ENCODE data around the gene C10orf95. TPM values are rescaled to one million over a fixed set of nuclear protein-coding genes. Genes with fewer than 3 reads are reported as not detected.

The C10orf95 gene
- total and polyA plus RNA-seq, 9 donors = 0.11 to 22.3 (median 0.56) TPM; not detected in 3

DNA sequence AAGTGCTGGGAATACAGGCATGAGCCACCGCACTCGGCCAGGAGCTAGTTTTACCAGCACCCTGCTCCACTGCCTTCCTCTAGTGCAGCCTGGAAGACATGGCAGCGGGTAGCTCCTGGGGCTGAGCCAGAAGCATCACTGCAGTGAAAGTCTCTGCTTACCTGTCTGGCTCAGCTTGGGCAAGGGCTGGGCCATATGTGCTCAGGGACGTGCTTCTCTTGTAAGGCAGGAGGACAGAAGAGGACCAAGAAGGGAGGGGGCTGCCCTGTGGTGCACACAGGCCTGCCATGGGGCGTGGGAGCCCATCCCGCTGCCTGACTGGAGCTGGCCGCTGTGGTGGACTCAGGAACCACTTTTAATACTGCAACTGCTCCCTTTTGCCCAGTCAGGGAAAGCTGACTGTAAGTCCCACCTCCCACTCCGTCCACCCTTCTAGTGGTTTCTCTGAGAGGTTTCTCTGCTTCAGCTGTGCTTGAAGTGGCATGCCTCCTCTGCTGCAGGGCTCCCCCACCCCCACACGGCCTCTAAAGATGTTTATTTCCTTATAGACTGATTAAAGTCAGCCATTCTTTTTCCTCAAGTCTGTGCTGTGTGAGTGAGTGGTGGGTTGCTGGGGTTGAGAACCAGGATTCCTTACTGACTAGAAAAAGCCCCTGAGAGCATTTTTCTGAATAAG lies 25.3 kb upstream of the C10orf95 start:
- 54 to 63% (median 56%) methylated on average over 9 of the region's 9 CpGs for whole genome bisulfite sequencing, 3 donors
- H3K4me3 ChIP-seq = no peak overlapping the region

DNA sequence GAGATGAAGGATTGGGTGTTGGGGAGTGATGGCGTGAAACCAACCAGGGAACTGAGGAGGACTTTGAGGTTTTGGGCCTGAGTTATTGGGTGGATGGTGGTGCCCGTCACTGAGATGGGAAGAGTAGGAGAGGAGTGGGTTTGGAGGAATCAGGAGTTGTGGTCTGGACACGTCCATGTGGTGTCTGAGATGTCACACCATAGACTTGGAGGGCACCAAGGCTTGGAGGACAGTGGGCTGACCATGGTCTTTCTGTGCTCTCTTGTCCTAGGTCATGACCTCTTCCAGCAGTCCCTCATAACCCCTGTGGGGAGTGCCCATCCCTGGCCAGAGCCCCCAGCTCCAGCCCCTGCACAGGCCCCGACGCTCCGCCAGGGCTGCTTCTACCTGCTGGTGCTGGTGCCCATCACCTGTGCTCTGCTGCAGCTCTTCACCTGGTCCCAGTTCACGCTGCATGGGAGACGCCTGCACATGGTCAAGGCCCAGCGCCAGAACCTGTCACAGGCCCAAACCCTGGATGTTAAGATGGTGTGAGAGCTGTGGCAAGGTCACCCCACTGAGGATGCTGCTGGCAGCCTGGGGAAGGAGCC lies 24.2 kb upstream of the C10orf95 start:
- Histone ChIP-seq H3K4me1 (ENCODE audit: insufficient read depth) (no peaks in the 10 kb centered on the region), H3K9me3 (no peaks in the 10 kb centered on the region), H3K36me3 (no peaks in the 10 kb centered on the region), H3K27me3 (no peaks in the 10 kb centered on the region), H3K27ac (no peak overlapping the region), H3K4me3 (no peak overlapping the region)
- TF ChIP-seq EP300 (IDR thresholded peaks at IDR 0.05) = no peak
- TF ChIP-seq, protein P1, sequence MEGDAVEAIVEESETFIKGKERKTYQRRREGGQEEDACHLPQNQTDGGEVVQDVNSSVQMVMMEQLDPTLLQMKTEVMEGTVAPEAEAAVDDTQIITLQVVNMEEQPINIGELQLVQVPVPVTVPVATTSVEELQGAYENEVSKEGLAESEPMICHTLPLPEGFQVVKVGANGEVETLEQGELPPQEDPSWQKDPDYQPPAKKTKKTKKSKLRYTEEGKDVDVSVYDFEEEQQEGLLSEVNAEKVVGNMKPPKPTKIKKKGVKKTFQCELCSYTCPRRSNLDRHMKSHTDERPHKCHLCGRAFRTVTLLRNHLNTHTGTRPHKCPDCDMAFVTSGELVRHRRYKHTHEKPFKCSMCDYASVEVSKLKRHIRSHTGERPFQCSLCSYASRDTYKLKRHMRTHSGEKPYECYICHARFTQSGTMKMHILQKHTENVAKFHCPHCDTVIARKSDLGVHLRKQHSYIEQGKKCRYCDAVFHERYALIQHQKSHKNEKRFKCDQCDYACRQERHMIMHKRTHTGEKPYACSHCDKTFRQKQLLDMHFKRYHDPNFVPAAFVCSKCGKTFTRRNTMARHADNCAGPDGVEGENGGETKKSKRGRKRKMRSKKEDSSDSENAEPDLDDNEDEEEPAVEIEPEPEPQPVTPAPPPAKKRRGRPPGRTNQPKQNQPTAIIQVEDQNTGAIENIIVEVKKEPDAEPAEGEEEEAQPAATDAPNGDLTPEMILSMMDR (IDR thresholded peaks at IDR 0.05) = no peak
- TF ChIP-seq POLR2A (IDR thresholded peaks at IDR 0.05) = no peak
- intact Hi-C loops (cut with DNase I) = loop anchor here in 2 of 4 donors (10.0 kb wide), 2 partner anchors 91 to 241 kb away; no protein-coding TSS in a partner anchor
- WGBS, 3 donors = 78 to 84% (median 83%) methylated on average over 9 of the region's 9 CpGs
- DNase-seq = no peak

More for the DNA sequence above, 25.3 kb upstream of the C10orf95 start:
- Histone ChIP-seq H3K36me3 (no peaks in the 10 kb centered on the region), H3K27ac (no peak overlapping the region), H3K4me1 (ENCODE audit: insufficient read depth) (no peaks in the 10 kb centered on the region), H3K9me3 (no peaks in the 10 kb centered on the region), H3K27me3 (no peaks in the 10 kb centered on the region)
- no peak for DNase-seq
- TF ChIP-seq POLR2A (IDR thresholded peaks at IDR 0.05) (no peak), EP300 (IDR thresholded peaks at IDR 0.05) (no peak)
- TF ChIP-seq, protein P1 (IDR thresholded peaks at IDR 0.05) = no peak
- intact Hi-C loops (cut with DNase I) = loop anchor here in 2 of 4 donors (10.0 kb wide), 2 partner anchors 92 to 242 kb away; no protein-coding TSS in a partner anchor

DNA sequence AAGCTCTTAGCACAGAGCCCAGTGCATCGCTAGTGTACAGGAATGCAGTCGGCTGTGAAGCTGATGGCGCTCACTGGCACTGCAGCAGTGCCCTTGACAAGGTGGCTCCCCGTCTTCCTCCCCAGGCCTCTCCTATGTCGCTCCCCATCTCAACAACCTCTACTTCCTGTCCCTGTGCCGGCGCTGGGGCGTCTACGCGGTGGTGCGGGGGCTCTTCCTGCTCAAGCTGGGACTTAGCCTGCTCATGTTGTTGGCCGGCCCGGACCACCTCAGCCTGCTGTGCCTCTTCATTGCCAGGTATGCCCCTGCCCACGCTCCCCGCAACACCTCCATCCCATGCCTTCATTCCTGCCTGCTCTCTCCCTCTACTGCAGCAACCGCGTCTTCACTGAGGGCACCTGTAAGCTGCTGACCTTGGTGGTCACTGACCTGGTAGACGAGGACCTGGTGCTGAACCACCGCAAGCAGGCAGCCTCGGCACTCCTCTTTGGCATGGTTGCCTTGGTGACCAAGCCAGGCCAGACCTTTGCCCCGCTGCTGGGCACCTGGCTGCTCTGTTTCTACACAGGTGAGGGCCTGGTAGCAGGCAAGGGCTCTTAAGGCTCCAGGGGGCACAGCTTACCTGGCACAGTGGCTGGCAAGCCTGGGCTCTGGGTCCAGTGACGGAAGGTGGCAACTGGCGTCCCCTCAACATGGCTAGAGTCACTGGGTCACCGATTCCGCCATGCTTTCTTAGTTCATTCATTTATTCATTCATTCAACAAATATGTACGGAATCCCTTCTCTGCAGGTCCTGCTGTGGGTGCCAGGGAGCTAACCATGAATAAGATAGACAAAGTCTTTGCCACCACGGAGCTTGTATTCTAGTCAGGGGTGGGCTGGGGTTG lies 22.3 kb upstream of the C10orf95 start:
- H3K4me3 ChIP-seq = no peak overlapping the region
- H3K27ac ChIP-seq = no peak overlapping the region
- DNase-seq = no peak
- intact Hi-C loops (cut with DNase I) = loop anchor here in 2 of 4 donors (10.0 kb wide), 2 partner anchors 89 to 239 kb away; no protein-coding TSS in a partner anchor
- H3K4me1 ChIP-seq (ENCODE audit: insufficient read depth) = no peaks in the 10 kb centered on the region
- no peaks in the 10 kb centered on the region for H3K36me3 ChIP-seq
- no peaks in the 10 kb centered on the region for H3K9me3 ChIP-seq
- TF ChIP-seq, protein P1 (IDR thresholded peaks at IDR 0.05) = no peak
- no peak for TF ChIP-seq POLR2A (IDR thresholded peaks at IDR 0.05)
- no peak for TF ChIP-seq EP300 (IDR thresholded peaks at IDR 0.05)
- H3K27me3 ChIP-seq = no peaks in the 10 kb centered on the region
- 78 to 85% (median 80%) methylated on average over 26 to 27 of the region's 27 CpGs for WGBS, 3 donors

All from ovary (tissue), 9 donors.